Kidney (tissue), 14 donors: ENCODE results near the gene ALDH18A1. TPM values are rescaled to one million over a fixed set of nuclear protein-coding genes. Genes with fewer than 3 reads are reported as not detected.

Experiments used
- DNase-seq, 5 donors: peaks; one replicate each; pipeline ENCODE4 v3.0.0-alpha.2; 2013 to 2020
- FAIRE-seq: peaks from 2 replicates; lab custom pipeline; 2012; peaks lifted over from hg19 to GRCh38; lab: Jason Lieb, UNC
- H3K27ac ChIP-seq, 2 donors: one replicate each; pipeline ENCODE4 v1.7.0; 2013; ENCODE audit warnings: low read depth in 2 of 2, low read length in 2 of 2, inconsistent platforms in 1 of 2
- H3K27me3 ChIP-seq: one replicate; pipeline ENCODE4 v1.7.1; 2013; ENCODE audit warnings: low read length, inconsistent platforms; ENCODE audit not compliant: control insufficient read depth, insufficient read depth
- H3K36me3 ChIP-seq, 3 donors: one replicate each; pipeline versions ENCODE4 v1.7.0 to v1.7.1; 2013; ENCODE audit warnings: low read length in 3 of 3, control low read depth in 1 of 3, inconsistent platforms in 1 of 3; ENCODE audit not compliant: insufficient read depth in 3 of 3, control insufficient read depth in 2 of 3
- H3K4me1 ChIP-seq, 3 donors: one replicate each; pipeline versions ENCODE4 v1.7.0 to v1.7.1; 2013; ENCODE audit warnings: low read length in 3 of 3, inconsistent platforms in 1 of 3, low read depth in 1 of 3; ENCODE audit not compliant: control insufficient read depth in 2 of 3, insufficient read depth in 2 of 3
- H3K4me3 ChIP-seq, 3 donors: one replicate each; pipeline versions ENCODE4 v1.7.0 to v1.8.1; 2013; ENCODE audit warnings: low read length in 3 of 3, control low read depth in 1 of 3, inconsistent platforms in 1 of 3
- H3K9ac ChIP-seq, 3 donors: one replicate each; pipeline versions ENCODE4 v1.7.0 to v1.7.1; 2013; ENCODE audit warnings: low read length in 3 of 3, control low read depth in 1 of 3, inconsistent platforms in 1 of 3
- H3K9me3 ChIP-seq, 3 donors: one replicate each; pipeline versions ENCODE4 v1.7.0 to v1.7.1; 2013; ENCODE audit warnings: low read length in 3 of 3, control low read depth in 1 of 3, inconsistent platforms in 1 of 3; ENCODE audit not compliant: control insufficient read depth in 2 of 3, insufficient read depth in 1 of 3
- intact Hi-C: fragments of 100-400 bp; cut with DNase I; formaldehyde crosslinking; loops from one replicate; pipeline ENCODE4 v1.11.1; 2022
- polyA plus RNA-seq: library from polyadenylated mRNA; stranded (reverse); fragments of 350-450 nt; fragmentation: Illumina TruSeq; extraction: RNeasy Lipid Tissue Mini Kit (QIAGEN cat#74804); gene quantifications from one replicate; pipeline ENCODE4 v1.2.3, GENCODE V29; 2014; ENCODE audit warnings: low read depth, low replicate concordance; ENCODE audit not compliant: insufficient read depth
- total RNA-seq: library from RNA; stranded (reverse); fragmentation: NEBNext Ultra II Directional; extraction: Animal tissue kit (Norgen Biotek cat#: 25700); gene quantifications from one replicate; pipeline ENCODE4 v1.2.1, GENCODE V29; 2021
- TF ChIP-seq, protein P1 (sequence below): IDR thresholded peaks from 3 replicates; pipeline ENCODE4 v1.5.1; 2012; ENCODE audit warnings: mild to moderate bottlenecking, moderate library complexity, borderline replicate concordance; ENCODE audit not compliant: insufficient read depth; ENCODE audit errors: extremely low read depth
- donor health status: control.
- donor health status: control.
- donor health status: control.
- donor health status: control.
- donor health status: control.
- donor health status: DM: yes; HTN: yes; CAD: no.
- donor health status: Normal renal cell carcinoma (clear cell type).

Gene ALDH18A1
- total and polyA plus RNA-seq, 2 donors from 2014 or later = 23.6 to 72.0 TPM

DNA sequence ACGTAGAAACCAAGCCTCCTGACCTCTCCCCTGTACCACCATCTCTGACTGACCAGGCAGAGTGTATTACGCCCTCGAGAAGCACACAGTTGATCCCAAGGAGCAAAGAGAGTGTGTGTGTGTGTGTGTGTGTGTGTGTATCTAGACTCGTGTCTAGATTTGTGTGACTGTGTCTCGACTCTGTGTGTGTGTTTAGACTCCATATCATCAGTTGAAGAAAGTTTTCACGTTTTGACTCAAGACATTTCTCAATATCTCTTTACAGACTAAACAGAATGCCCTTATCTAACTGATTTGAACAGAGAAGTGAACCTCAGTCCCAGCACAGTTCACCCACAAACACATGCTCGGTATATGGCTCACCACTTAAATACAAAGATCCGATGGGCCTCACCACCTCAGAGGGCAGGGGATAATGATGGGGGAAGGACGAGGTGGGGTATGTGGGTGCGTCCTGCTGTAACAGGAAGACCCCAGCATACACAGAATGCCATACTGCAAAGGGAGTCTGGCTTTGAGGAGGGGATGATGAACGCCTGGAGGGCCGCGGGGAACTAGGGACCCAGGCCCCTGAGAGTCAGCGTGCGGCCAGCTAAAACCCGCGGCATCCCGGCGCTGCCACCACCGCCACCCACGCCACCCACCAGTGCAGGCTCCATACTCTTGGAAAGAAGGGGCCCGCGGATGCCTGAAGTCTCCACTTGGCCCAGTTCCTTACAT is 780 bp downstream of the ALDH18A1 start:
- intact Hi-C loops = no loop called here
- peak overlapping the region; percentile 69 to 85 (median 69) for H3K4me3 ChIP-seq
- H3K27me3 ChIP-seq = no peaks in the 10 kb centered on the region
- H3K9ac ChIP-seq = peak overlapping the region; percentile 14 to 70 (median 54)
- H3K4me1 ChIP-seq = peaks cover 0 to 10% (median 0%) of the 10 kb centered on the region in 3 donors
- FAIRE-seq = no peak
- H3K9me3 ChIP-seq = no peaks in the 10 kb centered on the region
- peak in 2 of 5 donors; percentile 35 to 45 for DNase-seq
- H3K27ac ChIP-seq = no peak overlapping the region
- TF ChIP-seq, protein P1, sequence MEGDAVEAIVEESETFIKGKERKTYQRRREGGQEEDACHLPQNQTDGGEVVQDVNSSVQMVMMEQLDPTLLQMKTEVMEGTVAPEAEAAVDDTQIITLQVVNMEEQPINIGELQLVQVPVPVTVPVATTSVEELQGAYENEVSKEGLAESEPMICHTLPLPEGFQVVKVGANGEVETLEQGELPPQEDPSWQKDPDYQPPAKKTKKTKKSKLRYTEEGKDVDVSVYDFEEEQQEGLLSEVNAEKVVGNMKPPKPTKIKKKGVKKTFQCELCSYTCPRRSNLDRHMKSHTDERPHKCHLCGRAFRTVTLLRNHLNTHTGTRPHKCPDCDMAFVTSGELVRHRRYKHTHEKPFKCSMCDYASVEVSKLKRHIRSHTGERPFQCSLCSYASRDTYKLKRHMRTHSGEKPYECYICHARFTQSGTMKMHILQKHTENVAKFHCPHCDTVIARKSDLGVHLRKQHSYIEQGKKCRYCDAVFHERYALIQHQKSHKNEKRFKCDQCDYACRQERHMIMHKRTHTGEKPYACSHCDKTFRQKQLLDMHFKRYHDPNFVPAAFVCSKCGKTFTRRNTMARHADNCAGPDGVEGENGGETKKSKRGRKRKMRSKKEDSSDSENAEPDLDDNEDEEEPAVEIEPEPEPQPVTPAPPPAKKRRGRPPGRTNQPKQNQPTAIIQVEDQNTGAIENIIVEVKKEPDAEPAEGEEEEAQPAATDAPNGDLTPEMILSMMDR = no peak
- H3K36me3 ChIP-seq = peaks cover 0 to 4% (median 2%) of the 10 kb centered on the region in 3 donors

DNA sequence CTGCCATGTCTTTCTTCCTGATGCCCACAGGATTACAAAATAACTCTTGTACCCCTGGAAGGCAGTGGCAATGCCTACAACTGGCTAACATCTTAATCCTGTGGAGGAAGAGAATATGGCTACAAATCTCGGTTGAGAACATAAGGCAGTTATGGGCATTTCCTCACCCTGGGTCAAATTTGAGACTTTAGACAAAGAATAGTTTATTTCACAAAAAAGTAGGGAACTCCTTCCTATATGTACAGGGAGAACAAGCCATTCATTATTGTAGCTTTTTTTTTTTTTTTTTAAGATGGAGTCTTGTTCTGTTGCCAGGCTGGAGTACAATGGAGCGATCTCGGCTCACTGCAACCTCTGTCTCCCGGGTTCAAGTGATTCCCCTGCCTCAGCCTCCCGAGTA is 2.6 kb downstream of the ALDH18A1 start:
- FAIRE-seq (no peak), DNase-seq (no peak)
- intact Hi-C loops = no loop called here
- no peak overlapping the region for H3K4me3 ChIP-seq
- no peaks in the 10 kb centered on the region for H3K27me3 ChIP-seq
- peaks cover 0 to 4% (median 2%) of the 10 kb centered on the region in 3 donors for H3K36me3 ChIP-seq
- no peak overlapping the region for H3K9ac ChIP-seq
- H3K9me3 ChIP-seq = no peaks in the 10 kb centered on the region
- TF ChIP-seq, protein P1 = no peak
- peaks cover 0 to 10% (median 0%) of the 10 kb centered on the region in 3 donors for H3K4me1 ChIP-seq
- no peak overlapping the region for H3K27ac ChIP-seq

GRCh38 chr10:95651346-95652060 is 5.0 kb downstream of the ALDH18A1 start:
- TF ChIP-seq, protein P1 = no peak
- Histone ChIP-seq H3K9ac (no peak overlapping the region), H3K4me3 (no peak overlapping the region), H3K9me3 (no peaks in the 10 kb centered on the region), H3K4me1 (peaks cover 0 to 7% (median 0%) of the 10 kb centered on the region in 3 donors), H3K27me3 (no peaks in the 10 kb centered on the region), H3K36me3 (peaks cover 2 to 12% (median 4%) of the 10 kb centered on the region in 3 donors), H3K27ac (no peak overlapping the region)
- DNase-seq (no peak), FAIRE-seq (no peak)
- intact Hi-C loops = no loop called here
